ENCODE measurements around the gene RASSF1. TPM values are rescaled to one million over a fixed set of nuclear protein-coding genes. Genes with fewer than 3 reads are reported as not detected.

Gene RASSF1
- total and polyA plus RNA-seq, 2 of the 8 experiments (the other 6 are each of a cell fraction or from before 2014, with no cell fraction given): 10.3 to 15.7 TPM

GRCh38 chr3:50297896-50298725 is 42.5 kb downstream of the RASSF1 start:
- Histone ChIP-seq H3K23ac (ENCODE audit: insufficient read length) (no peak overlapping the region), H3K4me2 (ENCODE audit: insufficient read depth in 1 of 2, low read depth in 2 of 2, low read length in 2 of 2) (peak overlapping the region; percentile 67 to 92), H2AK5ac (ENCODE audit: low read depth, low read length) (no peak overlapping the region), H3K36me3 (ENCODE audit: control insufficient read depth in 2 of 4, insufficient read depth in 4 of 4, low read length in 3 of 4) (no peaks in the 10 kb centered on the region), H3K18ac (ENCODE audit: extremely low read depth, low read length) (no peak overlapping the region), H3K27me3 (replicated peaks in 1 of 4; ENCODE audit: control insufficient read depth in 3 of 4, extremely low read depth in 1 of 4, insufficient read depth in 3 of 4, low read length in 3 of 4) (no peaks in the 10 kb centered on the region; a peak in 1 of 7 replicates), H2BK12ac (ENCODE audit: low read depth, low read length) (no peak overlapping the region), H3K4ac (replicated peaks; ENCODE audit: insufficient read length, low read depth, low read length) (no peak overlapping the region), H3K23me2 (ENCODE audit: low read depth, low read length) (peaks cover 5% of the 10 kb centered on the region; the same call in 1 of the 2 replicates), H3K79me2 (ENCODE audit: control insufficient read depth in 1 of 2, insufficient read depth in 2 of 2, low read length in 2 of 2) (no peaks in the 10 kb centered on the region), H3K9me3 (ENCODE audit: insufficient read depth in 2 of 2, low read depth in 1 of 2, low read length in 1 of 2) (no peaks in the 10 kb centered on the region), H3K27ac (ENCODE audit: low read depth, low read length) (no peak overlapping the region), H3K14ac (ENCODE audit: insufficient read length) (no peak overlapping the region), H4K91ac (replicated peaks; ENCODE audit: insufficient read length, low read length) (no peak overlapping the region), H4K5ac (ENCODE audit: insufficient read length, low read depth, low read length) (no peak overlapping the region), H2BK5ac (ENCODE audit: low read depth, low read length) (no peak overlapping the region), H2BK15ac (ENCODE audit: low read length) (no peak overlapping the region), H3K4me1 (replicated peaks in 1 of 4; ENCODE audit: control insufficient read depth in 3 of 4, insufficient read depth in 4 of 4, low read length in 3 of 4) (peaks cover 0 to 23% (median 8%) of the 10 kb centered on the region in 4 experiments; a peak in 6 of 7 replicates), H2BK120ac (replicated peaks; ENCODE audit: low read depth, low read length) (no peak overlapping the region), H3K79me1 (ENCODE audit: low read depth, low read length) (no peaks in the 10 kb centered on the region), H3K56ac (replicated peaks; ENCODE audit: insufficient read length, low read depth, low read length) (no peak overlapping the region), H3K4me3 (ENCODE audit: extremely low read depth in 1 of 4, insufficient read depth in 2 of 4, low read depth in 3 of 4, low read length in 4 of 4) (peak overlapping the region; percentile 70 to 89 (median 80); a peak in 7 of 8 replicates), H4K20me1 (replicated peaks in 1 of 2; ENCODE audit: control insufficient read depth in 1 of 2, insufficient read depth in 2 of 2, low read length in 2 of 2) (peaks cover 0 to 2% of the 10 kb centered on the region in 2 experiments), H3K9ac (replicated peaks in 1 of 4; ENCODE audit: extremely low read depth in 1 of 4, low read depth in 3 of 4, low read length in 3 of 4) (no peak overlapping the region), H2BK20ac (ENCODE audit: low read length) (no peak overlapping the region), H2AFZ (ENCODE audit: low read length) (no peak overlapping the region), H4K8ac (ENCODE audit: extremely low read depth, insufficient read depth, low read length) (no peak overlapping the region; the same call in 1 of the 2 replicates)
- POLR2A ChIA-PET (ENCODE audit: partially characterized antibody): interaction anchor here (0.8 to 11.3 kb wide), 9 partner anchors 9 to 73 kb away, joined by 3 to 149 read pairs (median 3); partner anchors contain the start of genes HYAL2, SEMA3B and TUSC2
- CTCF ChIA-PET (ENCODE audit: partially characterized antibody): interaction anchor here (0.8 to 1.8 kb wide), 11 partner anchors 10 to 253 kb away, joined by 3 to 7 read pairs (median 3); partner anchors contain the start of genes LSMEM2 and TUSC2
- TF ChIP-seq, protein P1, sequence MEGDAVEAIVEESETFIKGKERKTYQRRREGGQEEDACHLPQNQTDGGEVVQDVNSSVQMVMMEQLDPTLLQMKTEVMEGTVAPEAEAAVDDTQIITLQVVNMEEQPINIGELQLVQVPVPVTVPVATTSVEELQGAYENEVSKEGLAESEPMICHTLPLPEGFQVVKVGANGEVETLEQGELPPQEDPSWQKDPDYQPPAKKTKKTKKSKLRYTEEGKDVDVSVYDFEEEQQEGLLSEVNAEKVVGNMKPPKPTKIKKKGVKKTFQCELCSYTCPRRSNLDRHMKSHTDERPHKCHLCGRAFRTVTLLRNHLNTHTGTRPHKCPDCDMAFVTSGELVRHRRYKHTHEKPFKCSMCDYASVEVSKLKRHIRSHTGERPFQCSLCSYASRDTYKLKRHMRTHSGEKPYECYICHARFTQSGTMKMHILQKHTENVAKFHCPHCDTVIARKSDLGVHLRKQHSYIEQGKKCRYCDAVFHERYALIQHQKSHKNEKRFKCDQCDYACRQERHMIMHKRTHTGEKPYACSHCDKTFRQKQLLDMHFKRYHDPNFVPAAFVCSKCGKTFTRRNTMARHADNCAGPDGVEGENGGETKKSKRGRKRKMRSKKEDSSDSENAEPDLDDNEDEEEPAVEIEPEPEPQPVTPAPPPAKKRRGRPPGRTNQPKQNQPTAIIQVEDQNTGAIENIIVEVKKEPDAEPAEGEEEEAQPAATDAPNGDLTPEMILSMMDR (IDR thresholded peaks at IDR 0.05; ENCODE audit: control extremely low read depth in 1 of 3, insufficient read depth in 1 of 3, low read depth in 1 of 3, low read length in 3 of 3): 0 out of 4 replicates have a peak, but pooled peaks of 1 of the 3 experiments have one; percentile 2
- TF ChIP-seq TAF7 (optimal IDR thresholded peaks at IDR 0.05; ENCODE audit: borderline replicate concordance, low read depth, low read length): no peak
- DNase-seq (ENCODE audit: low read depth in 1 of 2, low spot score in 2 of 2) (peak in 1 of 2 experiments; percentile 52), FAIRE-seq (no peak)
- WGBS, 2 experiments (ENCODE audit: extremely low coverage in 1 of 2, insufficient coverage in 1 of 2, insufficient read length in 1 of 2, insufficient replicate concordance in 2 of 2, low coverage in 1 of 2, low lambda C conversion rate in 2 of 2, missing lambda C conversion rate in 1 of 2): 76% methylated on average over 9 of the region's 9 CpGs; no CpG with 5 or more reads in 1 of the 2 experiments

Measured in H1 (cell line).